ENCODE measurements around the gene RPL37A. TPM values are rescaled to one million over a fixed set of nuclear protein-coding genes. Genes with fewer than 3 reads are reported as not detected.

Gene RPL37A
- total and polyA plus RNA-seq, 2 of the 4 experiments (the other 2 are of a cell fraction): 341 to 1,572 TPM

- Histone ChIP-seq H3K23ac (ENCODE audit: low read depth, low read length) (no peak overlapping the region), H2BK120ac (ENCODE audit: low read depth, low read length) (no peak overlapping the region), H3K4me3 (ENCODE audit: insufficient read depth, low read depth, low read length) (no peak overlapping the region), H3K9ac (ENCODE audit: low read depth, low read length) (no peak overlapping the region), H3K27me3 (ENCODE audit: control insufficient read depth, insufficient read depth, low read length) (no peaks in the 10 kb centered on the region), H2BK20ac (ENCODE audit: low read depth, low read length) (no peak overlapping the region), H2BK5ac (ENCODE audit: low read depth, low read length, poor library complexity, severe bottlenecking) (no peak overlapping the region), H2AFZ (replicated peaks; ENCODE audit: low read length, poor library complexity) (no peak overlapping the region), H3K79me1 (ENCODE audit: low read depth in 1 of 2, low read length in 2 of 2) (no peaks in the 10 kb centered on the region; a peak in 1 of 4 replicates), H3K14ac (replicated peaks; ENCODE audit: low read depth, low read length) (no peak overlapping the region), H3K18ac (ENCODE audit: low read depth, low read length) (no peak overlapping the region), H3K9me3 (ENCODE audit: control insufficient read depth, insufficient read depth, low read length) (no peaks in the 10 kb centered on the region), H3K4ac (ENCODE audit: low read depth, low read length) (no peak overlapping the region), H3K36me3 (ENCODE audit: control insufficient read depth, insufficient read depth, low read length) (peaks cover 21% of the 10 kb centered on the region), H2AK9ac (replicated peaks; ENCODE audit: low read depth, low read length, poor library complexity) (peak overlapping the region; percentile 15), H3K56ac (ENCODE audit: extremely low read depth, insufficient read depth, low read length) (no peak overlapping the region), H4K20me1 (ENCODE audit: insufficient read depth, low read length) (no peaks in the 10 kb centered on the region), H3K9me1 (ENCODE audit: insufficient read depth, low read length) (peaks cover 19% of the 10 kb centered on the region), H4K5ac (ENCODE audit: low read depth, low read length) (no peak overlapping the region), H3K27ac (ENCODE audit: insufficient read depth, low read length) (no peak overlapping the region), H2BK15ac (ENCODE audit: low read depth, low read length) (no peak overlapping the region), H2AK5ac (ENCODE audit: low read depth, low read length) (no peak overlapping the region), H3K4me2 (ENCODE audit: low read depth, low read length) (no peak overlapping the region), H4K91ac (ENCODE audit: insufficient read depth, low read depth, low read length) (no peak overlapping the region), H4K8ac (ENCODE audit: low read depth in 2 of 2, low read length in 2 of 2) (no peak overlapping the region), H3K4me1 (ENCODE audit: control insufficient read depth, insufficient read depth, low read length) (no peaks in the 10 kb centered on the region; the same call in 1 of the 2 replicates)
- in situ Hi-C loops (cut with MboI; ENCODE audit: low sequenced_read_pairs) (no loop called here), intact Hi-C loops (cut with micrococcal nuclease) (loop anchor here (5.0 kb wide), 1 partner anchor 33 kb away; no protein-coding TSS in a partner anchor), dilution Hi-C loops (cut with HindIII; ENCODE audit: low sequenced_read_pairs, unreplicated experiment) (no loop called here)
- WGBS, 2 experiments (ENCODE audit: extremely low coverage in 2 of 2, insufficient read length in 1 of 2): 93% methylated on average over 4 of the region's 6 CpGs; no CpG with 5 or more reads in 1 of the 2 experiments
- TF ChIP-seq CHD1 (IDR thresholded peaks at IDR 0.05; ENCODE audit: low read depth, low read length) (no peak), RFX5 (IDR thresholded peaks at IDR 0.05; ENCODE audit: low read depth, low read length) (no peak), SMC3 (IDR thresholded peaks at IDR 0.05; ENCODE audit: low read depth, low read length) (no peak), MAZ (IDR thresholded peaks at IDR 0.05; ENCODE audit: borderline replicate concordance, low read depth, low read length) (no peak), MAFK (IDR thresholded peaks at IDR 0.05; ENCODE audit: low read depth, low read length) (no peak), BHLHE40 (IDR thresholded peaks at IDR 0.05; ENCODE audit: low read depth, low read length) (no peak), FOS (IDR thresholded peaks at IDR 0.05; ENCODE audit: low read depth, low read length) (no peak), CEBPB (IDR thresholded peaks at IDR 0.05; ENCODE audit: low read depth, low read length) (no peak), CTCF (conservative IDR thresholded peaks at IDR 0.05; ENCODE audit: low read depth, low read length) (no peak), RAD21 (IDR thresholded peaks at IDR 0.05; ENCODE audit: low read length) (no peak), USF2 (IDR thresholded peaks at IDR 0.05; ENCODE audit: low read depth, low read length) (no peak), MXI1 (IDR thresholded peaks at IDR 0.05; ENCODE audit: borderline replicate concordance, low read depth, low read length) (no peak), ELK1 (IDR thresholded peaks at IDR 0.05; ENCODE audit: borderline replicate concordance, low read depth, low read length) (no peak), RCOR1 (IDR thresholded peaks at IDR 0.05; ENCODE audit: insufficient replicate concordance, low read length) (no peak), NFE2L2 (IDR thresholded peaks at IDR 0.05; ENCODE audit: low read depth, low read length) (no peak)
- CTCF ChIA-PET: no interaction called here
- DNase-seq (no peak), ATAC-seq (ENCODE audit: low read depth) (no peak)
- no TSS peak for BruUV-seq (replicated peaks)
- POLR2A ChIA-PET (ENCODE audit: unreplicated experiment): no interaction called here
These were observed 22.9 kb upstream of the RPL37A start for GRCh38 chr2:216475767-216476166.

All from IMR-90 (cell line).